Gastroesophageal sphincter (tissue), 3 donors: ENCODE data around the gene TNS1.
A peak's percentile ranks its signal among the peaks of the same experiment; 100 is the strongest.

Experiments
- POLR2A ChIP-seq, 2 donors: fragments of 450-650 bp; IDR thresholded peaks; one replicate each; pipeline ENCODE4 v1.6.1; 2017; ENCODE audit warnings: antibody characterized with exemption in 2 of 2, mild to moderate bottlenecking in 2 of 2, moderate library complexity in 1 of 2
- POLR2AphosphoS5 ChIP-seq: sonication (generic); formaldehyde crosslinking; IDR thresholded peaks from one replicate; pipeline ENCODE4 v1.6.1; 2017; ENCODE audit warnings: antibody characterized with exemption
- TF ChIP-seq, protein P1 (sequence below), 4 experiments: fragments of 200-600 bp in 2 of 4; fragments of 450-650 bp in 2 of 4; sonication (generic) in 1 of 4; IDR thresholded peaks; one replicate each; pipeline ENCODE4 v1.5.1; 2017 to 2019; ENCODE audit warnings: antibody characterized with exemption in 4 of 4, mild to moderate bottlenecking in 2 of 4, moderate library complexity in 2 of 4

DNA sequence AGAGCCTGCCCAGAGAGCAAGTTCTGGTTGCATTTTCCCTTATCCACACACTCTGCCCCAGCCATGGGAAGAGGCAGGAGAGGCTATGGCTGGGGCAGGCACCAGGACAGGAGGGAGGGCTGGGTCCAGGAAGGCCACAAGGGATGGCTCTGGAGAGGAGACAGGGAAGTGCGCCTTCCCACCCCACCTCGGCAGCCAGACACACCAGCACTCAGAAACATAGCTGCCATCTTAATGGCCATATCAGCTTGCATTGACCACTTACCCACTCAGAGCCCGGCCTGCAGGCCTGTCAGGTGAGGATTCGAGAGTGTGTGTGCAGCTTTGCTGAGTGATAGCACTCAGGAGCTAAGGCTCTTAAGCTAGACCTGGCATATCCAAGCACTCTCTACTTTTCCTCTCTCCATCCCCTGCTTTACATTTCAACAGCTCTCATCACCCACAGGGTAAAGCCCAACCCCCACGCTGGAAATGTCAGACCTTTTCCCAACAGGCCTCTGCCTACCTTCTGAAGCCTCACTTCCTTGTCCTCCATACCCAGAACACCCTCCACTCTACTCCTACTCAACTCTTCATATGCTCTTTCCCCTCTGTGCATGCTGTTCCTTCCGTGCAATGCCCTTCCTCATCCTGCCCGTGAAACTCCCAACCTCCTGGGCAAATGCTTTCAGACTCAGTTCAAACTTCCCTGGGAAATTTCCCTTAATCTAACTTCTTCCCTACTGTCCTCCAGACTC, 147.9 kb downstream of the TNS1 start:
- no peak for TF ChIP-seq POLR2A (IDR thresholded peaks at IDR 0.05)
- TF ChIP-seq, protein P1, sequence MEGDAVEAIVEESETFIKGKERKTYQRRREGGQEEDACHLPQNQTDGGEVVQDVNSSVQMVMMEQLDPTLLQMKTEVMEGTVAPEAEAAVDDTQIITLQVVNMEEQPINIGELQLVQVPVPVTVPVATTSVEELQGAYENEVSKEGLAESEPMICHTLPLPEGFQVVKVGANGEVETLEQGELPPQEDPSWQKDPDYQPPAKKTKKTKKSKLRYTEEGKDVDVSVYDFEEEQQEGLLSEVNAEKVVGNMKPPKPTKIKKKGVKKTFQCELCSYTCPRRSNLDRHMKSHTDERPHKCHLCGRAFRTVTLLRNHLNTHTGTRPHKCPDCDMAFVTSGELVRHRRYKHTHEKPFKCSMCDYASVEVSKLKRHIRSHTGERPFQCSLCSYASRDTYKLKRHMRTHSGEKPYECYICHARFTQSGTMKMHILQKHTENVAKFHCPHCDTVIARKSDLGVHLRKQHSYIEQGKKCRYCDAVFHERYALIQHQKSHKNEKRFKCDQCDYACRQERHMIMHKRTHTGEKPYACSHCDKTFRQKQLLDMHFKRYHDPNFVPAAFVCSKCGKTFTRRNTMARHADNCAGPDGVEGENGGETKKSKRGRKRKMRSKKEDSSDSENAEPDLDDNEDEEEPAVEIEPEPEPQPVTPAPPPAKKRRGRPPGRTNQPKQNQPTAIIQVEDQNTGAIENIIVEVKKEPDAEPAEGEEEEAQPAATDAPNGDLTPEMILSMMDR (IDR thresholded peaks at IDR 0.05), result no peak
- peak; percentile 5 for TF ChIP-seq POLR2AphosphoS5
